SH-SY5Y (cell line): Measurements from ENCODE around the gene TRAF3.

ENCODE experiments used
- GATA2 ChIP-seq: IDR thresholded peaks from 2 replicates; pipeline ENCODE4 v1.6.1; 2011; ENCODE audit warnings: mild to moderate bottlenecking, low read depth, low read length
- GATA3 ChIP-seq: IDR thresholded peaks from 2 replicates; pipeline ENCODE4 v1.6.1; 2011; ENCODE audit warnings: low read depth, mild to moderate bottlenecking, low read length, moderate library complexity

- TF ChIP-seq GATA3 (no peak), GATA2 (no peak)
Observed at GRCh38 chr14:102804858-102805257, 27.6 kb downstream of the TRAF3 start.
